SK-N-SH (cell line): ENCODE data around the gene PMVK. TPM values are rescaled to one million over a fixed set of nuclear protein-coding genes. Genes with fewer than 3 reads are reported as not detected.

ENCODE experiments used
- CTCF ChIA-PET: fragments of 300-600, 350-600 bp; formaldehyde crosslinking; extraction: SDS; loops from one replicate; lab custom pipeline; 2021; lab: Yijun Ruan, JAX
- POLR2A ChIA-PET: fragments of 350-600 bp; sonication (Branson Sonifier 250); formaldehyde crosslinking; extraction: SDS; loops from one replicate; lab custom pipeline; 2020; ENCODE audit warnings: antibody characterized with exemption, inconsistent platforms; lab: Yijun Ruan, JAX
- DNase-seq: peaks from one replicate; pipeline ENCODE4 v3.0.0; 2012
- H2AFZ ChIP-seq: fragments of 200-600 bp; sonication (generic); 2 replicates; pipeline ENCODE4 v1.8.1; 2016; ENCODE audit warnings: antibody characterized with exemption, mild to moderate bottlenecking, low read depth
- H3F3A ChIP-seq: fragments of 200-600 bp; sonication (generic); replicated peaks from 2 replicates; pipeline ENCODE3; 2016; ENCODE audit warnings: antibody characterized with exemption, mild to moderate bottlenecking; ENCODE audit not compliant: insufficient read depth
- H3K27ac ChIP-seq, 2 experiments: fragments of 200-500 bp in 1 of 2; fragments of 200-600 bp in 1 of 2; sonication (Bioruptor generic) in 1 of 2; sonication (generic), shearing (Covaris generic) in 1 of 2; 2 replicates each; pipeline versions ENCODE4 v1.5.1 to v1.6.1; 2014 to 2016; ENCODE audit warnings: low read depth in 2 of 2, inconsistent platforms in 1 of 2, low read length in 1 of 2, mild to moderate bottlenecking in 1 of 2, mixed read lengths in 1 of 2
- H3K27me3 ChIP-seq: fragments of 200-600 bp; sonication (generic), shearing (Covaris generic); 2 replicates; pipeline ENCODE4 v1.6.1; 2016; ENCODE audit warnings: mixed run types; ENCODE audit not compliant: insufficient read depth
- H3K36me3 ChIP-seq, 2 experiments: fragments of 200-500 bp in 1 of 2; fragments of 200-600 bp in 1 of 2; sonication (Bioruptor generic) in 1 of 2; sonication (generic) in 1 of 2; replicated peaks in 1 of 2; 2 replicates each; pipeline versions ENCODE3 to v1.5.1; 2014 to 2016; ENCODE audit warnings: low read length in 1 of 2, mild to moderate bottlenecking in 1 of 2; ENCODE audit not compliant: insufficient read depth in 2 of 2, control insufficient read depth in 1 of 2
- H3K4me1 ChIP-seq, 2 experiments: fragments of 200-500 bp in 1 of 2; fragments of 200-600 bp in 1 of 2; sonication (Bioruptor generic) in 1 of 2; sonication (generic), shearing (Covaris generic) in 1 of 2; 2 replicates each; pipeline versions ENCODE4 v1.5.1 to v1.6.1; 2014 to 2016; ENCODE audit warnings: low read depth in 1 of 2, low read length in 1 of 2, mixed run types in 1 of 2; ENCODE audit not compliant: insufficient read depth in 2 of 2, control insufficient read depth in 1 of 2
- H3K4me2 ChIP-seq: fragments of 200-600 bp; sonication (generic), shearing (Covaris generic); 2 replicates; pipeline ENCODE4 v1.6.1; 2017; ENCODE audit warnings: mixed run types
- H3K4me3 ChIP-seq, 2 experiments: fragments of 200-500 bp in 1 of 2; fragments of 200-600 bp in 1 of 2; sonication (Bioruptor generic) in 1 of 2; sonication (generic), shearing (Covaris generic) in 1 of 2; 2 replicates each; pipeline versions ENCODE4 v1.5.1 to v1.8.1; 2014 to 2016; ENCODE audit warnings: low read depth in 2 of 2, inconsistent platforms in 1 of 2, low read length in 1 of 2, mild to moderate bottlenecking in 1 of 2, mixed read lengths in 1 of 2, moderate library complexity in 1 of 2
- H3K79me2 ChIP-seq: fragments of 200-600 bp; sonication (generic); 2 replicates; pipeline ENCODE4 v1.8.1; 2017; ENCODE audit warnings: mild to moderate bottlenecking; ENCODE audit not compliant: insufficient read depth
- H3K9ac ChIP-seq: fragments of 200-600 bp; sonication (generic); 2 replicates; pipeline ENCODE4 v1.6.1; 2017; ENCODE audit warnings: mixed run types
- H3K9me2 ChIP-seq: fragments of 200-600 bp; sonication (generic); 2 replicates; pipeline ENCODE4 v1.6.1; 2017; ENCODE audit warnings: mixed run types
- H3K9me3 ChIP-seq: fragments of 200-600 bp; sonication (generic); 2 replicates; pipeline ENCODE4 v1.6.1; 2017; ENCODE audit warnings: mixed run types, mild to moderate bottlenecking, moderate library complexity
- H4K20me1 ChIP-seq: fragments of 200-600 bp; sonication (generic); 2 replicates; pipeline ENCODE4 v1.6.1; 2017; ENCODE audit warnings: mild to moderate bottlenecking, mixed run types; ENCODE audit not compliant: insufficient read depth
- CHD2 ChIP-seq: fragments of 150-350 bp; IDR thresholded peaks from 2 replicates; pipeline ENCODE4 v1.6.1; 2018; ENCODE audit warnings: low read length; ENCODE audit not compliant: partially characterized antibody
- FOSL2 ChIP-seq: IDR thresholded peaks from 2 replicates; pipeline ENCODE4 v1.4.0; 2012; ENCODE audit warnings: low read depth, mild to moderate bottlenecking, moderate library complexity, borderline replicate concordance
- FOXM1 ChIP-seq: IDR thresholded peaks from 2 replicates; pipeline ENCODE4 v1.4.0; 2012; ENCODE audit warnings: low read depth, mild to moderate bottlenecking
- GATA2 ChIP-seq: sonication (generic); formaldehyde crosslinking; IDR thresholded peaks from 2 replicates; pipeline ENCODE4 v1.5.0; 2020; ENCODE audit warnings: mild to moderate bottlenecking, missing genetic modification reagents
- JUND ChIP-seq: IDR thresholded peaks from 2 replicates; pipeline ENCODE4 v1.4.0; 2012
- MEF2A ChIP-seq: IDR thresholded peaks from 2 replicates; pipeline ENCODE4 v1.4.0; 2012; ENCODE audit warnings: low read depth, borderline replicate concordance
- MXI1 ChIP-seq: IDR thresholded peaks from 2 replicates; pipeline ENCODE4 v1.6.1; 2012; ENCODE audit warnings: mild to moderate bottlenecking, low read depth, low read length, improper control_type of control experiment
- NFIC ChIP-seq: IDR thresholded peaks from 2 replicates; pipeline ENCODE4 v1.4.0; 2012; ENCODE audit warnings: borderline replicate concordance
- POLR2AphosphoS5 ChIP-seq: IDR thresholded peaks from 2 replicates; pipeline ENCODE4 v1.6.1; 2012; ENCODE audit warnings: low read depth, low read length
- RAD21 ChIP-seq: IDR thresholded peaks from 2 replicates; pipeline ENCODE4 v1.6.1; 2012; ENCODE audit warnings: mild to moderate bottlenecking, low read length
- RCOR1 ChIP-seq: fragments of 150-350 bp; IDR thresholded peaks from 2 replicates; pipeline ENCODE4 v1.6.1; 2017; ENCODE audit warnings: antibody characterized with exemption, low read length
- RFX5 ChIP-seq: IDR thresholded peaks from 2 replicates; pipeline ENCODE4 v1.6.1; 2012; ENCODE audit warnings: mild to moderate bottlenecking, improper control_type of control experiment, low read length
- SMC3 ChIP-seq: IDR thresholded peaks from 2 replicates; pipeline ENCODE4 v1.6.1; 2012; ENCODE audit warnings: low read depth, low read length, improper control_type of control experiment
- TAF1 ChIP-seq: IDR thresholded peaks from 2 replicates; pipeline ENCODE4 v1.6.1; 2012; ENCODE audit warnings: low read depth, mild to moderate bottlenecking, low read length, moderate library complexity, borderline replicate concordance
- USF2 ChIP-seq: fragments of 150-350 bp; IDR thresholded peaks from 2 replicates; pipeline ENCODE4 v1.6.1; 2017; ENCODE audit warnings: antibody characterized with exemption, low read length, low read depth, borderline replicate concordance
- YY1 ChIP-seq: IDR thresholded peaks from 2 replicates; pipeline ENCODE4 v1.4.0; 2012; ENCODE audit warnings: low read depth, mild to moderate bottlenecking
- WGBS: methylation state at CpG from one replicate; pipeline ENCODE4 v1.1.6; 2017; ENCODE audit warnings: low lambda C conversion rate; 5-methylcytosine and 5-hydroxymethylcytosine counted together
- polyA plus RNA-seq, 3 experiments: library from polyadenylated mRNA; depleted of rRNA; stranded (reverse); fragments of >200 nt; gene quantifications; 2 replicates each; pipeline ENCODE4 v1.2.3, GENCODE V29; 2012
- TF ChIP-seq, protein P1 (sequence below): IDR thresholded peaks from 2 replicates; pipeline ENCODE4 v1.4.0; 2012; ENCODE audit warnings: low read depth

The PMVK gene
- polyA plus RNA-seq, 1 of the 3 experiments (the other 2 are of a cell fraction) = 59.6 TPM

DNA sequence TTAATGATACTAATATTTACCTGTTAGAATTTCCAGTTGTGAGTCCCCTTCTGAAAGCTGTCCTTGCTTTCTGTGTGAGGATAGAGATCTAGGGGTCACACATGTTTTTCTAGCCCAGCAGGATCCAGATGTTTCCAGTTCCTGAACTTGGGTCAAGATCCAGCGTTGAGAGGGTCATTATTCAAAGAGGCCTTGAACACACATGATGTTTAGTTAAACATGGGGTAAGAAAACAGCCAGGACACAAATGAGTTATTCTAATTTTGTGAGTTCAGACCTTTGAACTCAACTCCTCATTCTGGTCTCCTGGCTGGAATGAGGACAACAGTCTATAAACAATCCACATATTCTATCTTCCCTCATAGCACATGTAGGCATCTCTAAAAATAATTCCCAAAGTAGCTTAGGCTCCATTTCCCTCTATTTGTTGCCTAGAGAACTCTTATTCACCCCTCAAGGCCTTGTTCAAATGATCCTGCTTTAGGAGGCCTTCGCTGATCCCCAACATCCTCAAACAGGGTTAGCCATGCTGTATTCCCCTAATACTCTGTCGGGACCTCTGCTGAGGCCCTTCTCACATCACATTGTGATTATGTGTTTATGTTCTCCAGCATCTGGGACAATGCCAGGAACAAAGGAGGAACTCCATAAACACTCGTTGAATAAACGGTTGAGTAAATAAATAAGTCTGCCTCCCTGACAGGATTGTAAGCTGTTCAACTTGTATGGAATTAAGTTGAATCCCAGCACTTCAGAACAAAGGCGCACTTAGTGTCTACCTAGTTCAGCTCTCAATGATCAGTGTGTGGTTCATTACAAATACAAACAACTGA, 51.4 kb downstream of the PMVK start:
- Histone ChIP-seq H3F3A (no peaks in the 10 kb centered on the region), H3K9ac (no peak overlapping the region), H3K27me3 (peaks cover 18% of the 10 kb centered on the region), H3K4me2 (no peak overlapping the region), H4K20me1 (no peaks in the 10 kb centered on the region), H3K9me2 (no peaks in the 10 kb centered on the region), H3K27ac (no peak overlapping the region), H3K4me1 (peaks cover 0 to 8% of the 10 kb centered on the region in 2 experiments; a peak in 1 of 4 replicates), H3K4me3 (no peak overlapping the region), H2AFZ (no peak overlapping the region), H3K79me2 (no peaks in the 10 kb centered on the region), H3K9me3 (no peaks in the 10 kb centered on the region), H3K36me3 (no peaks in the 10 kb centered on the region)
- no peak for DNase-seq
- WGBS = 75% methylated on average over 6 of the region's 6 CpGs
- ChIA-PET POLR2A (no interaction called here), CTCF (interaction anchor here (1.1 to 5.5 kb wide), 3 partner anchors 125 to 216 kb away, joined by 3 to 47 read pairs (median 4); no protein-coding TSS in a partner anchor)
- TF ChIP-seq, protein P1, sequence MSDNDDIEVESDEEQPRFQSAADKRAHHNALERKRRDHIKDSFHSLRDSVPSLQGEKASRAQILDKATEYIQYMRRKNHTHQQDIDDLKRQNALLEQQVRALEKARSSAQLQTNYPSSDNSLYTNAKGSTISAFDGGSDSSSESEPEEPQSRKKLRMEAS = no peak
- TF ChIP-seq MXI1 (no peak), MEF2A (no peak), SMC3 (no peak), USF2 (no peak)

GRCh38 chr1:154883919-154884868, 52.3 kb downstream of the PMVK start:
- Histone ChIP-seq H4K20me1 (no peaks in the 10 kb centered on the region), H3K9me3 (no peaks in the 10 kb centered on the region), H3K4me3 (no peak overlapping the region), H3K79me2 (no peaks in the 10 kb centered on the region), H3F3A (no peaks in the 10 kb centered on the region), H3K27me3 (peaks cover 13% of the 10 kb centered on the region), H3K36me3 (no peaks in the 10 kb centered on the region), H3K4me1 (peaks cover 0 to 8% of the 10 kb centered on the region in 2 experiments; a peak in 1 of 4 replicates), H3K4me2 (no peak overlapping the region), H3K27ac (no peak overlapping the region), H2AFZ (no peak overlapping the region), H3K9ac (no peak overlapping the region), H3K9me2 (no peaks in the 10 kb centered on the region)
- no peak for TF ChIP-seq RFX5
- TF ChIP-seq USF2 = no peak
- TF ChIP-seq NFIC = no peak
- no peak for TF ChIP-seq TAF1
- no peak for TF ChIP-seq POLR2AphosphoS5
- TF ChIP-seq JUND = no peak
- no peak for TF ChIP-seq FOXM1
- no peak for TF ChIP-seq FOSL2
- TF ChIP-seq RCOR1 = no peak
- TF ChIP-seq YY1 = no peak
- no peak for TF ChIP-seq GATA2 (CRISPR knock-in tag)
- TF ChIP-seq CHD2 = no peak
- TF ChIP-seq, protein P1 = no peak
- no peak for TF ChIP-seq RAD21
- DNase-seq = no peak
- ChIA-PET CTCF (interaction anchor here (1.1 to 5.5 kb wide), 4 partner anchors 123 to 215 kb away, joined by 3 to 47 read pairs (median 4); no protein-coding TSS in a partner anchor), POLR2A (no interaction called here)
- WGBS = 68% methylated on average over 13 of the region's 15 CpGs
